Lower leg skin (tissue), 3 donors: ENCODE measurements around the gene VSIG10.

Experiments used
- CTCF ChIP-seq, 3 donors: fragments of 450-650 bp; IDR thresholded peaks; one replicate each; pipeline ENCODE4 v1.5.1; 2016; ENCODE audit warnings: antibody characterized with exemption in 3 of 3, mild to moderate bottlenecking in 3 of 3, moderate library complexity in 2 of 3
- POLR2A ChIP-seq, 2 donors: fragments of 450-650 bp; IDR thresholded peaks; one replicate each; pipeline ENCODE4 v1.6.1; 2016 to 2017; ENCODE audit warnings: antibody characterized with exemption in 2 of 2, mild to moderate bottlenecking in 1 of 2, moderate library complexity in 1 of 2

DNA sequence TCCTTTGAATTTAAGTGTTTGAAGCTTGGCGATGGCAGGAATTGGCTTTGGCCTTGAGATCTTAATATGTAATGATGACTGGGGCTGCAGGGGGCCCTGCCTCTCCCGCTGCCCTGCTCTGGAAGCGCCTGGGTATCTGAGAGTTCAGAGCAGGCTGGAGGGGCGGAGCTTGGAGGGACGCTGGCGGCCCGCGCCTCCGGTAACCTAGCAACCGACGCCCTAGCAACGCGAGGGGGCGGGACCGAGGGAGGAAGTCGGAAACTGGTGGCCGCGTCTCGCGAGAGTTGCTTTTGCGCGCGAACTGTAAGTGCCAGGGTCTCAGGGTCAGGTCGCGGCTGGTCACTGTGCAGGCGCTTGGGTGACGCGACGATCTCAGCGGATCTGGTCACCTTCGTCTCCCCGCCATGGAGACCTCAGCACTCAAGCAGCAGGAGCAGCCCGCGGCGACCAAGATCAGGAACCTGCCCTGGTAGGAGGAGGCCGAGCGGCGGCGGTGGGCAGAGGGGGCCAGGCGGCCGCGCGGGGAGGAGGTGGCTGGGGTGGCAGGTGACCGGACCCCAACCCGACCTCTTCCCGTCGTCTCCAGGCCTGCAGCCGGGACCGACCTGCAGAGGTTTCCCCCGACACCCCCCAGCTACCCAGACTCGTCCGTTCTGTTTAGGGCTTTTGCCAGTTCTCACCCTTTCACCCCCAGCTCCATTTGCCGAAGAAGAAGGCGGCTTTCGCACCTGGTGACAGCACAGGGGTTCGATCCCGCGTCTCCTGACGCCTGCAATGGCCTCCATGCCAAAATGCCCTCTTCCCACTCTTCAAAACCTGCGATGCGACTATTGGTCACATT is 87.2 kb downstream of the VSIG10 start, which contains the start of gene RFC5:
- TF ChIP-seq POLR2A (IDR thresholded peaks at IDR 0.05) (no peak), CTCF (IDR thresholded peaks at IDR 0.05) (no peak)
